Activated B cell treated with CpG ODN at 0.5 μM for 24 hours (primary cell): ENCODE measurements around the gene LIPE. TPM values are rescaled to one million over a fixed set of nuclear protein-coding genes. Genes with fewer than 3 reads are reported as not detected.

Experiments used
- ATAC-seq: fragments of 200-7000 bp; cut with Tn5 transposase; one replicate; pipeline ENCODE4 v1.10.0; 2021; ENCODE audit warnings: low read depth, mild to moderate bottlenecking, moderate library complexity
- CTCF ChIA-PET: fragments of 350-600 bp; sonication (Branson Sonifier 250); formaldehyde crosslinking; loops from one replicate; lab custom pipeline; 2021; ENCODE audit warnings: antibody characterized with exemption; lab: Charles Lee
- POLR2A ChIA-PET: fragments of 350-600 bp; sonication (Branson Sonifier 250); formaldehyde crosslinking; loops from one replicate; lab custom pipeline; 2021; ENCODE audit warnings: antibody characterized with exemption; lab: Charles Lee
- DNase-seq: peaks from one replicate; pipeline ENCODE4 v3.0.0; 2022
- H3K27ac Mint-ChIP-seq: one replicate; pipeline ENCODE4 v1.8.0; 2020; ENCODE audit warnings: mixed read lengths
- H3K27me3 Mint-ChIP-seq: one replicate; pipeline ENCODE4 v1.8.0; 2021; ENCODE audit warnings: mixed read lengths
- H3K36me3 Mint-ChIP-seq: one replicate; pipeline ENCODE4 v1.8.0; 2021; ENCODE audit warnings: low read depth, mixed read lengths
- H3K4me1 Mint-ChIP-seq: one replicate; pipeline ENCODE4 v1.8.0; 2021; ENCODE audit warnings: mixed read lengths
- H3K4me3 Mint-ChIP-seq: one replicate; pipeline ENCODE4 v1.8.0; 2020; ENCODE audit warnings: mild to moderate bottlenecking, mixed read lengths
- H3K9me3 Mint-ChIP-seq: one replicate; pipeline ENCODE4 v1.8.0; 2020; ENCODE audit warnings: mixed read lengths
- intact Hi-C: fragments of 100-400 bp; cut with micrococcal nuclease; formaldehyde crosslinking; loops from one replicate; pipeline ENCODE4 v1.15.1; 2024
- total RNA-seq: library from RNA; stranded (reverse); gene quantifications from 2 replicates; pipeline ENCODE4 v1.2.3, GENCODE V29; 2022
- TF ChIP-seq, protein P1 (sequence below): fragments of 200-600 bp; IDR thresholded peaks from one replicate; pipeline ENCODE4 v1.8.0; 2022; ENCODE audit warnings: antibody characterized with exemption, mild to moderate bottlenecking

The LIPE gene
- total RNA-seq, 1 donor from 2014 or later, result 37.2 TPM

DNA sequence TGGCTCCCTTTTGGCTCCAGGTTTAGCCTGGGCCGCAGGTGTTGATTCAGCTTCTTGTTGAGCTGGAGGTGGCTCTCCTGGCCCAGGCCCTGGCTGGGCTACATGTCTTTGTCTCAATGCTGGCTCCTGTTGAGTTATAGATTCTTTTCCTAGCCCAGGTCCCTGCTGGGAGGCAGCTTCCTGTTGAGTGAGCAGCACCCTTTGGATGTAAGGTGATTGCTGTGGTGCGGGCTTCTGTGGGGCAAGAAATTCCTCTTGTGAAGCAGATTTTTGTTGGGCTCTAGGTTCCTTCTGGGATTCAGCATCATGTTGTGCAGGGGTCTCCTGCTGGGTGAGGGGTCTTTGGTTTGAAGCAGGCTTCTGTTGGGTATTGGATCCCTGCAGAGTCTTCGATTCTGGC, 545 bp downstream of the LIPE start:
- intact Hi-C loops, result no loop called here
- CTCF ChIA-PET, result interaction anchor here (0.9 to 1.7 kb wide), 2 partner anchors 12 to 14 kb away, joined by 3 to 4 read pairs; no protein-coding TSS in a partner anchor
- Mint-ChIP-seq H3K4me1 (peaks cover 26% of the 10 kb centered on the region), H3K9me3 (no peaks in the 10 kb centered on the region), H3K4me3 (no peak overlapping the region), H3K36me3 (peaks cover 9% of the 10 kb centered on the region), H3K27ac (no peak overlapping the region), H3K27me3 (no peaks in the 10 kb centered on the region)
- DNase-seq (no peak), ATAC-seq (no peak)
- TF ChIP-seq, protein P1, sequence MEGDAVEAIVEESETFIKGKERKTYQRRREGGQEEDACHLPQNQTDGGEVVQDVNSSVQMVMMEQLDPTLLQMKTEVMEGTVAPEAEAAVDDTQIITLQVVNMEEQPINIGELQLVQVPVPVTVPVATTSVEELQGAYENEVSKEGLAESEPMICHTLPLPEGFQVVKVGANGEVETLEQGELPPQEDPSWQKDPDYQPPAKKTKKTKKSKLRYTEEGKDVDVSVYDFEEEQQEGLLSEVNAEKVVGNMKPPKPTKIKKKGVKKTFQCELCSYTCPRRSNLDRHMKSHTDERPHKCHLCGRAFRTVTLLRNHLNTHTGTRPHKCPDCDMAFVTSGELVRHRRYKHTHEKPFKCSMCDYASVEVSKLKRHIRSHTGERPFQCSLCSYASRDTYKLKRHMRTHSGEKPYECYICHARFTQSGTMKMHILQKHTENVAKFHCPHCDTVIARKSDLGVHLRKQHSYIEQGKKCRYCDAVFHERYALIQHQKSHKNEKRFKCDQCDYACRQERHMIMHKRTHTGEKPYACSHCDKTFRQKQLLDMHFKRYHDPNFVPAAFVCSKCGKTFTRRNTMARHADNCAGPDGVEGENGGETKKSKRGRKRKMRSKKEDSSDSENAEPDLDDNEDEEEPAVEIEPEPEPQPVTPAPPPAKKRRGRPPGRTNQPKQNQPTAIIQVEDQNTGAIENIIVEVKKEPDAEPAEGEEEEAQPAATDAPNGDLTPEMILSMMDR, result no peak
- POLR2A ChIA-PET, result interaction anchor here (0.5 kb wide), 1 partner anchor 1959 kb away, joined by 4 read pairs; no protein-coding TSS in a partner anchor

DNA sequence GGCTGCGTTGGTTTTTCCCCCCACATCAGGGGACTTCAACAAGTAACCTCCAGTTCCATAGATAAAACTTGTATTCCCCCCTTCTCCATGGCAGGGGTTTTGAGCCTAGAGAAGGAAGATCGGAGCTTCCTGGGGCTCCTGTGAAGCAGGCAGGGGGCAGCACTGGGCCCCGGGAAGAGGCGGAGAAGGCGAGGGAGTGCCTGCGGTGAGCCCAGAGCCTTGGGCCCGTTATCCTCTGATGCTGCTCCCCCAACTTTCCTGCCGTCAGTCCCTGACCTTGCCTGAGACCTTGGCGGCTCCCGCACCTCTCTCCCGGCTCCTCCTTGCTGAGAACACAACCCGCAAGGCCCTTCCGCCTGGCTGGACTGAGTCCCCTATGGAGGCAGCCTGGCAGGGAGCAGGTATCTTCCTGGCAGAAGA, 2.5 kb downstream of the LIPE start:
- H3K27me3 Mint-ChIP-seq, result no peaks in the 10 kb centered on the region
- ChIA-PET POLR2A (interaction anchor here (1.0 to 1.7 kb wide), 4 partner anchors 9 to 302 kb away, joined by 3 to 6 read pairs (median 6); no protein-coding TSS in a partner anchor), CTCF (interaction anchor here (1.5 to 3.9 kb wide), 3 partner anchors 14 to 104 kb away, joined by 6 to 15 read pairs (median 15); partner anchors contain the start of gene CEACAM1)
- H3K9me3 Mint-ChIP-seq, result no peaks in the 10 kb centered on the region
- DNase-seq (no peak), ATAC-seq (no peak)
- peaks cover 45% of the 10 kb centered on the region for H3K4me1 Mint-ChIP-seq
- H3K27ac Mint-ChIP-seq, result no peak overlapping the region
- H3K36me3 Mint-ChIP-seq, result peaks cover 16% of the 10 kb centered on the region
- TF ChIP-seq, protein P1, result no peak
- peak overlapping the region; percentile 98 for H3K4me3 Mint-ChIP-seq
- intact Hi-C loops, result loop anchor here (5.0 kb wide), 1 partner anchor 37 kb away; no protein-coding TSS in a partner anchor

DNA sequence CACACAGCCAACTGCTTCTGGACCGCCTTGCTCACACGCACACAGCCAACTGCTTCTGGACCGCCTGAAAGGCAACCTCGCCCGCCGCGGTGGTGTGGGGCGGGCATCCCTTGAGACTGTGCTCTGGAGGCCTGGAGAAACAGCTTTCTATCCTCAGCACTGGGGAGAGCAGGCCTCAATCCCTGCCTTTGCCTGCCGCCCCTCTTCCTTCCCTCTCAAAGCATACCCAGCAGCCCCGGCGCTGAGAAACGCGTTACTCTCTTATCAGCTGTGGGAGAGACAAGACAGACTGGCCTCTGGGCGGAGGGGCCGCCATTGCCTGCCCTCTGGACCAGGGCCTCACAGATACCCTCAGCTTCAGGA, 2.9 kb downstream of the LIPE start:
- DNase-seq (no peak), ATAC-seq (no peak)
- TF ChIP-seq, protein P1, result no peak
- H3K27me3 Mint-ChIP-seq, result no peaks in the 10 kb centered on the region
- POLR2A ChIA-PET, result interaction anchor here (0.9 to 2.3 kb wide), 8 partner anchors 9 to 302 kb away, joined by 3 to 23 read pairs (median 6); partner anchors contain the start of gene POU2F2
- H3K4me3 Mint-ChIP-seq, result peak overlapping the region; percentile 98
- CTCF ChIA-PET, result interaction anchor here (1.5 to 3.9 kb wide), 3 partner anchors 14 to 104 kb away, joined by 6 to 15 read pairs (median 15); partner anchors contain the start of gene CEACAM1
- H3K4me1 Mint-ChIP-seq, result peaks cover 46% of the 10 kb centered on the region
- intact Hi-C loops, result loop anchor here (5.0 kb wide), 1 partner anchor 37 kb away; no protein-coding TSS in a partner anchor
- H3K27ac Mint-ChIP-seq, result no peak overlapping the region
- H3K9me3 Mint-ChIP-seq, result no peaks in the 10 kb centered on the region
- peaks cover 17% of the 10 kb centered on the region for H3K36me3 Mint-ChIP-seq

GRCh38 chr19:42423462-42424344, 3.5 kb downstream of the LIPE start:
- ATAC-seq (peak; percentile 90), DNase-seq (peak; percentile 91)
- H3K4me3 Mint-ChIP-seq, result peak overlapping the region; percentile 98
- TF ChIP-seq, protein P1, result no peak
- no peaks in the 10 kb centered on the region for H3K27me3 Mint-ChIP-seq
- ChIA-PET POLR2A (interaction anchor here (0.5 to 2.3 kb wide), 19 partner anchors 10 to 347 kb away, joined by 3 to 23 read pairs (median 5); partner anchors contain the start of genes CIC, POU2F2 and ZNF574), CTCF (interaction anchor here (0.6 to 3.9 kb wide), 4 partner anchors 11 to 105 kb away, joined by 3 to 15 read pairs (median 10); partner anchors contain the start of gene CEACAM1)
- peaks cover 46% of the 10 kb centered on the region for H3K4me1 Mint-ChIP-seq
- intact Hi-C loops, result loop anchor here (1.0 to 5.0 kb wide), 8 partner anchors 15 to 478 kb away; partner anchors contain the start of genes GSK3A and MEGF8
- peak overlapping the region; percentile 98 for H3K27ac Mint-ChIP-seq
- H3K36me3 Mint-ChIP-seq, result peaks cover 20% of the 10 kb centered on the region
- no peaks in the 10 kb centered on the region for H3K9me3 Mint-ChIP-seq
